Body of pancreas (tissue), 4 donors: ENCODE data around the gene GPRIN1. TPM values are rescaled to one million over a fixed set of nuclear protein-coding genes. Genes with fewer than 3 reads are reported as not detected.
A peak's percentile ranks its signal among the peaks of the same experiment; 100 is the strongest.
"Not testable (repeated sequence)": the region's sequence is repeated elsewhere in the genome, so short reads cannot be mapped to it uniquely, and the experiment has no call there.

Experiments
- ATAC-seq: fragments of 150-250 bp; one replicate; pipeline ENCODE4 v1.9.1; 2016
- DNase-seq, 4 donors: peaks; one replicate each; pipeline ENCODE4 v3.0.0-alpha.2; 2019
- H3K27ac ChIP-seq, 4 donors: fragments of 200-600 bp; sonication (generic); 1 replicate in 3 of 4; 2 replicates in 1 of 4; pipeline versions ENCODE4 v1.5.1 to v1.6.1; 2016 to 2019; ENCODE audit warnings: mild to moderate bottlenecking in 1 of 4, mixed read lengths in 1 of 4, moderate library complexity in 1 of 4
- H3K27me3 ChIP-seq, 2 donors: fragments of 200-600 bp; sonication (generic); one replicate each; pipeline ENCODE4 v1.6.0; 2016; ENCODE audit warnings: mild to moderate bottlenecking in 1 of 2
- H3K36me3 ChIP-seq, 2 donors: fragments of 200-600 bp; sonication (generic); replicated peaks in 1 of 2; 2 replicates each; pipeline ENCODE4 v1.5.1; 2016; ENCODE audit warnings: low read depth in 2 of 2; ENCODE audit not compliant: insufficient read depth in 1 of 2
- H3K4me1 ChIP-seq: fragments of 200-600 bp; sonication (generic); one replicate; pipeline ENCODE4 v1.6.0; 2016
- H3K4me3 ChIP-seq, 2 donors: fragments of 200-600 bp; sonication (generic); 1 replicate in 1 of 2; 2 replicates in 1 of 2; pipeline ENCODE4 v1.5.1; 2016 to 2019
- H3K9me3 ChIP-seq, 3 donors: fragments of 200-600 bp; sonication (generic); 1 replicate in 2 of 3; 2 replicates in 1 of 3; pipeline ENCODE4 v1.5.1; 2016
- POLR2A ChIP-seq, 3 donors: fragments of 450-650 bp; IDR thresholded peaks; one replicate each; pipeline ENCODE4 v1.6.1; 2016; ENCODE audit warnings: antibody characterized with exemption in 3 of 3, mild to moderate bottlenecking in 2 of 3
- WGBS, 2 donors: methylation state at CpG; one replicate each; pipeline ENCODE4 v1.1.5; 2017; 5-methylcytosine and 5-hydroxymethylcytosine counted together
- intact Hi-C: fragments of 100-400 bp; cut with DNase I; formaldehyde crosslinking; loops from one replicate; pipeline ENCODE4 v1.15.1; 2023
- total RNA-seq, 2 donors: library from RNA; depleted of rRNA; stranded (reverse); fragments of >200 nt; gene quantifications; one replicate each; pipeline ENCODE4 v1.1.0, GENCODE V29; 2016
- TF ChIP-seq, protein P1 (sequence below), 7 experiments: fragments of 450-650 bp in 4 of 7; fragments of 200-600 bp in 3 of 7; sonication (generic) in 3 of 7; IDR thresholded peaks; one replicate each; pipeline ENCODE4 v1.5.1; 2016 to 2019; ENCODE audit warnings: antibody characterized with exemption in 7 of 7

Gene GPRIN1
- total RNA-seq, 2 donors from 2014 or later, result 0.26 to 1.3 TPM

DNA sequence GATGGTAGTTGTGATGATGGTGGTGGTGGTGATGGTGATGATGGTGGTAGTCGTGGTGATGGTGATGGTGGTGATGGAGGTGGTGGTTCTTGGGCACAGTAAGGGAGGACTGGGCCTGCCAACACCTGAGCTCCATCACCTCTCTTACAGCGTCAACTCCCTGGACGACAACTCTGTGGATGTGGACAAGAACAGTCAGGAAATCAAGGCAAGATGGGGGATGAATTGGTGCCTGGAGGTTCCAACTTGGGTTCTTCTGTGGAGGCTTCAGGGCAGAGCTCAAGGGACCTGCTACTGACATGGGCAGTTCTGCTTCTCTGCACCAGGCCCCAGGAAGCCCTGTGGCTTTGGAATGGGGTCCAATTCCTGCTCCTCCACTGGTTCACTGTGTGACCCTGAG lies 17.4 kb downstream of the GPRIN1 start:
- H3K9me3 ChIP-seq, result no peaks in the 10 kb centered on the region
- no peak for TF ChIP-seq POLR2A (IDR thresholded peaks at IDR 0.05)
- TF ChIP-seq, protein P1, sequence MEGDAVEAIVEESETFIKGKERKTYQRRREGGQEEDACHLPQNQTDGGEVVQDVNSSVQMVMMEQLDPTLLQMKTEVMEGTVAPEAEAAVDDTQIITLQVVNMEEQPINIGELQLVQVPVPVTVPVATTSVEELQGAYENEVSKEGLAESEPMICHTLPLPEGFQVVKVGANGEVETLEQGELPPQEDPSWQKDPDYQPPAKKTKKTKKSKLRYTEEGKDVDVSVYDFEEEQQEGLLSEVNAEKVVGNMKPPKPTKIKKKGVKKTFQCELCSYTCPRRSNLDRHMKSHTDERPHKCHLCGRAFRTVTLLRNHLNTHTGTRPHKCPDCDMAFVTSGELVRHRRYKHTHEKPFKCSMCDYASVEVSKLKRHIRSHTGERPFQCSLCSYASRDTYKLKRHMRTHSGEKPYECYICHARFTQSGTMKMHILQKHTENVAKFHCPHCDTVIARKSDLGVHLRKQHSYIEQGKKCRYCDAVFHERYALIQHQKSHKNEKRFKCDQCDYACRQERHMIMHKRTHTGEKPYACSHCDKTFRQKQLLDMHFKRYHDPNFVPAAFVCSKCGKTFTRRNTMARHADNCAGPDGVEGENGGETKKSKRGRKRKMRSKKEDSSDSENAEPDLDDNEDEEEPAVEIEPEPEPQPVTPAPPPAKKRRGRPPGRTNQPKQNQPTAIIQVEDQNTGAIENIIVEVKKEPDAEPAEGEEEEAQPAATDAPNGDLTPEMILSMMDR (IDR thresholded peaks at IDR 0.05), result no peak
- H3K4me3 ChIP-seq, result no peak overlapping the region
- no peak for DNase-seq
- ATAC-seq, result no peak
- intact Hi-C loops, result no loop called here
- WGBS, 2 donors, result 83 to 91% methylated on average over 3 of the region's 3 CpGs
- H3K36me3 ChIP-seq, result no peaks in the 10 kb centered on the region
- H3K27me3 ChIP-seq, result no peaks in the 10 kb centered on the region
- no peak overlapping the region for H3K27ac ChIP-seq
- peaks cover 11% of the 10 kb centered on the region for H3K4me1 ChIP-seq

DNA sequence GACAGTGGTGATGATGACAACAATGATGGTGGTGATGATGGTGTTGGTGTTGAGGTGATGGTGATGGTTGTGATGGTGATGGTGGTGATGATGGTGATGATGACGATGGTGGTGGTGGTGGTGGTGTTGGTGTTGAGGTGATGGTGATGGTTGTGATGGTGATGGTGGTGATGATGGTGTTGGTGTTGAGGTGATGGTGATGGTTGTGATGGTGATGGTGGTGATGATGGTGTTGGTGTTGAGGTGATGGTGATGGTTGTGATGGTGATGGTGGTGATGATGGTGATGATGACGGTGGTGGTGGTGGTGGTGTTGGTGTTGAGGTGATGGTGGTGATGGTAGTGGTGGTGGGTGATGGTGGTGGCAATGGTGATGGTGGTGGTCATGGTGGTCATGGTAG lies 18.3 kb downstream of the GPRIN1 start:
- ATAC-seq, intact Hi-C loops, H3K27ac ChIP-seq, DNase-seq, H3K36me3 ChIP-seq, H3K4me3 ChIP-seq, H3K27me3 ChIP-seq, H3K4me1 ChIP-seq, H3K9me3 ChIP-seq: not testable (repeated sequence)
- 14 to 21% methylated on average over 2 of the region's 2 CpGs for WGBS, 2 donors
- TF ChIP-seq, protein P1 (IDR thresholded peaks at IDR 0.05), result peak in 1 of 7 experiments; percentile 18

DNA sequence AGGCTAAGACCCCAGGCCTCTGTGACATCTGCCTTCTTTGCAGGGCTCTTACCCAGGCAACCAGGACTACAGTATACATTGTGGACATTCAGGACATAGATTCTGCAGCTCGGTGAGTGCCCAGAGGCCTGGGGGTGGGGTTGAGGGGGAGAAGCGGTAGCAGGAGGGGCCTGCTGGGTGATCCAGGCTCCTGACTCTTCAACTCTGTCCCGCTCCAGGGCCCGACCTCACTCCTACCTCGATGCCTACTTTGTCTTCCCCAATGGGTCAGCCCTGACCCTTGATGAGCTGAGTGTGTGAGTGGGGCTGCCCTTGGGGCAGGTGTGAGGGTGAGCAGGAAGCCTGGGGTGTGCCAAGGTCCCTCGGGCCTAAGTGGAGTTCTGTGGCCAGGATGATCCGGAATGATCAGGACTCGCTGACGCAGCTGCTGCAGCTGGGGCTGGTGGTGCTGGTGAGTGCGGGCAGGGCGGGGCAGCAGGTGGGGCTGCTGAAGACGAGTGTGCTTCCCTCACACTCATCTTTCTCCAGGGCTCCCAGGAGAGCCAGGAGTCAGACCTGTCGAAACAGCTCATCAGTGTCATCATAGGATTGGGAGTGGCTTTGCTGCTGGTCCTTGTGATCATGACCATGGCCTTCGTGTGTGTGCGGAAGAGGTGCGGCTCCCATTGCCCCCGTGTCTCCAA lies 19.8 kb downstream of the GPRIN1 start:
- DNase-seq, result no peak
- Histone ChIP-seq H3K27me3 (no peaks in the 10 kb centered on the region), H3K27ac (no peak overlapping the region), H3K4me1 (no peaks in the 10 kb centered on the region), H3K9me3 (peaks cover 0 to 5% (median 0%) of the 10 kb centered on the region in 3 donors), H3K36me3 (no peaks in the 10 kb centered on the region), H3K4me3 (no peak overlapping the region)
- 78 to 80% methylated on average over 14 to 17 of the region's 17 CpGs for WGBS, 2 donors
- intact Hi-C loops, result no loop called here
- TF ChIP-seq, protein P1 (IDR thresholded peaks at IDR 0.05), result no peak
- no peak for TF ChIP-seq POLR2A (IDR thresholded peaks at IDR 0.05)
- ATAC-seq, result no peak

DNA sequence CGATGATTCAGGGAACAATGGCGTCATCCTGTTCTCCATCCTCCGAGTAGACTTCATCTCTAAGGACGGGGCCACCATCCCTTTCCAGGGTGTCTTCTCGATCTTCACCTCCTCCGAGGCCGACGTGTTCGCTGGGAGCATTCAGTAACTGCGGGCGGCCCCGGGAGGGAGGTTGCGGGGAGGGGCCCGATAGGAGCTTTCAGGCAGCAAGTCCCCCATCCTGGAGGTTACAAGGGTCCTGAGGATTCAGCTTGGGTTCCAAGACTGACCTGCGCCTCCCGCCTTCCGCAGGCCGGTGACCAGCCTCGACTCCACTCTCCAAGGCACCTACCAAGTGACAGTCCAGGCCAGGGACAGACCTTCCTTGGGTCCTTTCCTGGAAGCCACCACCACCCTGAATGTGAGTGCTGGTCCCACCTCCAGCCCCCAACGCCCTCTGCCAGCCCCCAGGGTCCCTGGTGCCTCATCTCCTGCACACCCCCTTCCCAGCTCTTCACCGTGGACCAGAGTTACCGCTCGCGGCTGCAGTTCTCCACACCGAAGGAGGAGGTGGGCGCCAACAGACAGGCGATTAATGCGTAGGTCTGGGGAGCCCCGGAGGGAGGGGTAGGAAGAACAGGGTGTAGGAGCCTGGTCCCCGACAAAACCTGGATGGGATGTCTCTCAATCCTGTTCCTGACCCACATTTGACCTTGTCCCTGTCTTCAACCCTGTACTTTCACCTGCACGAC lies 20.8 kb downstream of the GPRIN1 start:
- DNase-seq, result no peak
- Histone ChIP-seq H3K27me3 (no peaks in the 10 kb centered on the region), H3K4me3 (no peak overlapping the region), H3K36me3 (no peaks in the 10 kb centered on the region), H3K27ac (no peak overlapping the region), H3K9me3 (peaks cover 0 to 13% (median 0%) of the 10 kb centered on the region in 3 donors), H3K4me1 (no peaks in the 10 kb centered on the region)
- TF ChIP-seq, protein P1 (IDR thresholded peaks at IDR 0.05), result no peak
- TF ChIP-seq POLR2A (IDR thresholded peaks at IDR 0.05), result no peak
- intact Hi-C loops, result no loop called here
- WGBS, 2 donors, result 76 to 83% methylated on average over 25 to 30 of the region's 31 CpGs
- ATAC-seq, result no peak
